ENCODE results near the gene FGB.

- TF ChIP-seq CTCF (conservative IDR thresholded peaks at IDR 0.05 in 1 of 2, IDR thresholded peaks at IDR 0.05 in 1 of 2; ENCODE audit: extremely low read depth in 1 of 2, insufficient read depth in 1 of 2, low read depth in 1 of 2, low read length in 2 of 2) (no peak), EZH2 (IDR thresholded peaks at IDR 0.05; ENCODE audit: borderline replicate concordance, low read length) (no peak)
These were observed 3.9 kb downstream of the FGB start for GRCh38 chr4:154566639-154567204.

Data from mammary epithelial cell (primary cell).